ENCODE results near the gene SCG5.

SCG5 gene

GRCh38 chr15:32698773-32699390 is 57.4 kb downstream of the SCG5 start:
- TF ChIP-seq OSR1 (CRISPR knock-in tag; IDR thresholded peaks at IDR 0.05) (no peak), ZNF70 (CRISPR knock-in tag; IDR thresholded peaks at IDR 0.05) (no peak), ZC3H10 (CRISPR knock-in tag; IDR thresholded peaks at IDR 0.05) (no peak), ZFP30 (CRISPR knock-in tag; IDR thresholded peaks at IDR 0.05) (no peak), ZFP3 (CRISPR knock-in tag; IDR thresholded peaks at IDR 0.05) (no peak), PATZ1 (CRISPR knock-in tag; IDR thresholded peaks at IDR 0.05; ENCODE audit: borderline replicate concordance) (no peak), ZNF565 (CRISPR knock-in tag; conservative IDR thresholded peaks at IDR 0.05; ENCODE audit: low read depth) (no peak), POU6F1 (CRISPR knock-in tag; IDR thresholded peaks at IDR 0.05; ENCODE audit: borderline replicate concordance, low read depth) (no peak), ISL1 (CRISPR knock-in tag; IDR thresholded peaks at IDR 0.05) (no peak), ZNF8 (CRISPR knock-in tag; IDR thresholded peaks at IDR 0.05) (no peak), ARNTL (CRISPR knock-in tag; IDR thresholded peaks at IDR 0.05; ENCODE audit: borderline replicate concordance, low read depth) (no peak), ESRRG (CRISPR knock-in tag; IDR thresholded peaks at IDR 0.05) (no peak), TOX (CRISPR knock-in tag; IDR thresholded peaks at IDR 0.05; ENCODE audit: borderline replicate concordance) (no peak), CSDC2 (CRISPR knock-in tag; IDR thresholded peaks at IDR 0.05) (no peak), GLIS3 (CRISPR knock-in tag; IDR thresholded peaks at IDR 0.05) (no peak), TCF4 (CRISPR knock-in tag; IDR thresholded peaks at IDR 0.05; ENCODE audit: borderline replicate concordance) (no peak)
- no peak for ATAC-seq

- no peak for TF ChIP-seq SNAI2 (CRISPR knock-in tag; IDR thresholded peaks at IDR 0.05)
- no peak for TF ChIP-seq ISL1 (CRISPR knock-in tag; IDR thresholded peaks at IDR 0.05)
- TF ChIP-seq ZFP3 (CRISPR knock-in tag; IDR thresholded peaks at IDR 0.05): no peak
- TF ChIP-seq ZFP30 (CRISPR knock-in tag; IDR thresholded peaks at IDR 0.05): no peak
- TF ChIP-seq OSR1 (CRISPR knock-in tag; IDR thresholded peaks at IDR 0.05): no peak
- no peak for TF ChIP-seq ZNF8 (CRISPR knock-in tag; IDR thresholded peaks at IDR 0.05)
- no peak for TF ChIP-seq CSRNP3 (CRISPR knock-in tag; IDR thresholded peaks at IDR 0.05)
- TF ChIP-seq GLIS3 (CRISPR knock-in tag; IDR thresholded peaks at IDR 0.05): no peak
- TF ChIP-seq ARNTL (CRISPR knock-in tag; IDR thresholded peaks at IDR 0.05; ENCODE audit: borderline replicate concordance, low read depth): no peak
- no peak for TF ChIP-seq POU6F1 (CRISPR knock-in tag; IDR thresholded peaks at IDR 0.05; ENCODE audit: borderline replicate concordance, low read depth)
- no peak for TF ChIP-seq TSHZ2 (CRISPR knock-in tag; IDR thresholded peaks at IDR 0.05)
- no peak for TF ChIP-seq ZNF565 (CRISPR knock-in tag; conservative IDR thresholded peaks at IDR 0.05; ENCODE audit: low read depth)
- TF ChIP-seq PPARA (CRISPR knock-in tag; IDR thresholded peaks at IDR 0.05; ENCODE audit: borderline replicate concordance): no peak
- TF ChIP-seq ESRRG (CRISPR knock-in tag; IDR thresholded peaks at IDR 0.05): no peak
- no peak for TF ChIP-seq BACH2 (CRISPR knock-in tag; IDR thresholded peaks at IDR 0.05; ENCODE audit: borderline replicate concordance)
- no peak for TF ChIP-seq CSDC2 (CRISPR knock-in tag; IDR thresholded peaks at IDR 0.05)
- ATAC-seq: no peak
Observed at GRCh38 chr15:32700501-32701150, 59.1 kb downstream of the SCG5 start.

Data from SK-N-SH treated with all-trans-retinoic acid at 6 μM for 48 hours (cell line).